Measurements from ENCODE around the gene SLC34A2. TPM values are rescaled to one million over a fixed set of nuclear protein-coding genes. Genes with fewer than 3 reads are reported as not detected.

Gene SLC34A2
- total and polyA plus RNA-seq, 2 donors from 2014 or later = 2.9 to 694 TPM

DNA sequence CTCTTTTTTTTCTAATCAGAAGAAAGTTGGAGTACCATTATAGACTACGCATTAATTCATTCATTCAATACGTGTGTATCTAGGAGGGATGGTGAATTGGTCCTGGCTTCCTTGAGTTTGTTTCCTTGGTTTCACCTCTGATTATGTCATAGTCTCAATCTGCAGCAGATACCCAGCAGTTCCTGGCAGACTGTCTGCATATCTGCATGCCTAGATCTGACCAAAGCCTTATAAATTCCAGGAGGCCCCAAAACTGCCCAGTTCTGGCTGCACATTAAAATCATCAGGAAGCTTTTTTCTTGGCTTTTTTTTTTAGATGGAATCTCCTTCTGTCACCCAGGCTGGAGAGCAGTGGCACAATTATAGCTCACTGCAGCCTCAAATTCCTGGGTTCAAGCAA, 27.2 kb upstream of the SLC34A2 start:
- H3K27ac ChIP-seq (ENCODE audit: low read depth in 2 of 2, low read length in 2 of 2) = no peak overlapping the region
- TF ChIP-seq, protein P1, sequence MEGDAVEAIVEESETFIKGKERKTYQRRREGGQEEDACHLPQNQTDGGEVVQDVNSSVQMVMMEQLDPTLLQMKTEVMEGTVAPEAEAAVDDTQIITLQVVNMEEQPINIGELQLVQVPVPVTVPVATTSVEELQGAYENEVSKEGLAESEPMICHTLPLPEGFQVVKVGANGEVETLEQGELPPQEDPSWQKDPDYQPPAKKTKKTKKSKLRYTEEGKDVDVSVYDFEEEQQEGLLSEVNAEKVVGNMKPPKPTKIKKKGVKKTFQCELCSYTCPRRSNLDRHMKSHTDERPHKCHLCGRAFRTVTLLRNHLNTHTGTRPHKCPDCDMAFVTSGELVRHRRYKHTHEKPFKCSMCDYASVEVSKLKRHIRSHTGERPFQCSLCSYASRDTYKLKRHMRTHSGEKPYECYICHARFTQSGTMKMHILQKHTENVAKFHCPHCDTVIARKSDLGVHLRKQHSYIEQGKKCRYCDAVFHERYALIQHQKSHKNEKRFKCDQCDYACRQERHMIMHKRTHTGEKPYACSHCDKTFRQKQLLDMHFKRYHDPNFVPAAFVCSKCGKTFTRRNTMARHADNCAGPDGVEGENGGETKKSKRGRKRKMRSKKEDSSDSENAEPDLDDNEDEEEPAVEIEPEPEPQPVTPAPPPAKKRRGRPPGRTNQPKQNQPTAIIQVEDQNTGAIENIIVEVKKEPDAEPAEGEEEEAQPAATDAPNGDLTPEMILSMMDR (IDR thresholded peaks at IDR 0.05; ENCODE audit: borderline replicate concordance, extremely low read depth, insufficient read depth) = no peak
- H3K4me1 ChIP-seq (ENCODE audit: control insufficient read depth in 2 of 3, insufficient read depth in 2 of 3, low read depth in 1 of 3, low read length in 3 of 3) = no peaks in the 10 kb centered on the region
- no peak overlapping the region for H3K9ac ChIP-seq (ENCODE audit: low read length in 3 of 3)
- H3K27me3 ChIP-seq (ENCODE audit: control insufficient read depth, insufficient read depth, low read length) = no peaks in the 10 kb centered on the region
- intact Hi-C loops (cut with DNase I) = no loop called here
- H3K4me3 ChIP-seq (ENCODE audit: low read length in 3 of 3) = no peak overlapping the region
- FAIRE-seq (no peak), DNase-seq (no peak)
- H3K9me3 ChIP-seq (ENCODE audit: control insufficient read depth in 2 of 3, insufficient read depth in 1 of 3, low read length in 3 of 3) = no peaks in the 10 kb centered on the region
- no peaks in the 10 kb centered on the region for H3K36me3 ChIP-seq (ENCODE audit: control insufficient read depth in 2 of 3, insufficient read depth in 3 of 3, low read length in 3 of 3)

GRCh38 chr4:25632135-25632534, 23.5 kb upstream of the SLC34A2 start:
- no peak overlapping the region for H3K9ac ChIP-seq (ENCODE audit: low read length in 3 of 3)
- H3K4me1 ChIP-seq (ENCODE audit: control insufficient read depth in 2 of 3, insufficient read depth in 2 of 3, low read depth in 1 of 3, low read length in 3 of 3) = no peaks in the 10 kb centered on the region
- no peak for DNase-seq
- no peak overlapping the region for H3K27ac ChIP-seq (ENCODE audit: low read depth in 2 of 2, low read length in 2 of 2)
- H3K9me3 ChIP-seq (ENCODE audit: control insufficient read depth in 2 of 3, insufficient read depth in 1 of 3, low read length in 3 of 3) = no peaks in the 10 kb centered on the region
- no peaks in the 10 kb centered on the region for H3K27me3 ChIP-seq (ENCODE audit: control insufficient read depth, insufficient read depth, low read length)
- intact Hi-C loops (cut with DNase I) = no loop called here
- TF ChIP-seq, protein P1 (IDR thresholded peaks at IDR 0.05; ENCODE audit: borderline replicate concordance, extremely low read depth, insufficient read depth) = no peak
- FAIRE-seq = no peak
- no peak overlapping the region for H3K4me3 ChIP-seq (ENCODE audit: low read length in 3 of 3)
- H3K36me3 ChIP-seq (ENCODE audit: control insufficient read depth in 2 of 3, insufficient read depth in 3 of 3, low read length in 3 of 3) = no peaks in the 10 kb centered on the region

DNA sequence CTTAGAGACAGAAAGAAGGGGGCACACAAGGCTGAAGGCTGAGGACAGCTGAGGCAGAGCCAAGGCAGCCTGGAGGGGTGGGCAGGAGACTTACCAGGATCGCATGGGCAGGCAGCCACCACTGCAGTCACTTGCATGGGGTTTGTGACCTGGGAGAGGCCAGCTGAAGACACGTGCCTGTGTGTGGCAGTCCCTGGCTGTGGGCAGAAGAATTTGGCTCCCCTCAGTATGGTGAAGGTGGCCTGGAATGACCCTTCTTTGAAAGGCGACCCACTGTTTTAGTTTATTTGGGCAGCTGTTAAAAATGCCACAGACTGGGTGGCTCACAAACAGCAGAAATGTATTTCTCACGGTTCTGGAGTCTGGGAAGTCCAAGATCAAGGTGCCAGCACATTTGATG, 22.1 kb upstream of the SLC34A2 start:
- intact Hi-C loops (cut with DNase I) = no loop called here
- Histone ChIP-seq H3K27me3 (ENCODE audit: control insufficient read depth, insufficient read depth, low read length) (no peaks in the 10 kb centered on the region), H3K9ac (ENCODE audit: low read length in 3 of 3) (no peak overlapping the region), H3K36me3 (ENCODE audit: control insufficient read depth in 2 of 3, insufficient read depth in 3 of 3, low read length in 3 of 3) (no peaks in the 10 kb centered on the region), H3K4me1 (ENCODE audit: control insufficient read depth in 2 of 3, insufficient read depth in 2 of 3, low read depth in 1 of 3, low read length in 3 of 3) (no peaks in the 10 kb centered on the region), H3K4me3 (ENCODE audit: low read length in 3 of 3) (no peak overlapping the region), H3K9me3 (ENCODE audit: control insufficient read depth in 2 of 3, insufficient read depth in 1 of 3, low read length in 3 of 3) (no peaks in the 10 kb centered on the region), H3K27ac (ENCODE audit: low read depth in 2 of 2, low read length in 2 of 2) (no peak overlapping the region)
- no peak for FAIRE-seq
- TF ChIP-seq, protein P1 (IDR thresholded peaks at IDR 0.05; ENCODE audit: borderline replicate concordance, extremely low read depth, insufficient read depth) = no peak
- DNase-seq = no peak

DNA sequence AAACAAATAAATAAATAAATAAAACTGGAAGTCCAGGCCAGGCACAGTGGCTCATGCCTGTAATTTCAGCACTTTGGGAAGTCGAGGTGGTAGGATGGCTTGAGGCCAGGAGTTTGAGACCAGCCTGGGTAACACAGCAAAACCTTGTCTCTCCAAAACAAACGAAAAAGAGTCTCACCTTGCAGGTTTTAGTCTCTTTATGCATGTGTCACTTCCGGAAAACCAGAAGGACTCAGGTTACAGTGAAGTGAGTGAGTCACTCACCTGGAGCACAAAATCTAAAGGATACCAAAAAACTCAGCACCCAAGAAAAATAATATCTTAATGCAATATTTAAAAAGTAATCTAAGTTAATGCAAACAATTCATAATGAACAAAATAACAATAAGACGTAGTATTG, 20.1 kb upstream of the SLC34A2 start:
- Histone ChIP-seq H3K27me3 (ENCODE audit: control insufficient read depth, insufficient read depth, low read length) (no peaks in the 10 kb centered on the region), H3K36me3 (ENCODE audit: control insufficient read depth in 2 of 3, insufficient read depth in 3 of 3, low read length in 3 of 3) (no peaks in the 10 kb centered on the region), H3K4me3 (ENCODE audit: low read length in 3 of 3) (no peak overlapping the region), H3K4me1 (ENCODE audit: control insufficient read depth in 2 of 3, insufficient read depth in 2 of 3, low read depth in 1 of 3, low read length in 3 of 3) (no peaks in the 10 kb centered on the region), H3K9ac (ENCODE audit: low read length in 3 of 3) (no peak overlapping the region), H3K9me3 (ENCODE audit: control insufficient read depth in 2 of 3, insufficient read depth in 1 of 3, low read length in 3 of 3) (no peaks in the 10 kb centered on the region), H3K27ac (ENCODE audit: low read depth in 2 of 2, low read length in 2 of 2) (no peak overlapping the region)
- no peak for DNase-seq
- TF ChIP-seq, protein P1 (IDR thresholded peaks at IDR 0.05; ENCODE audit: borderline replicate concordance, extremely low read depth, insufficient read depth) = no peak
- intact Hi-C loops (cut with DNase I) = no loop called here
- no peak for FAIRE-seq

All from kidney (tissue), 14 donors.